Measurements from ENCODE around the gene TNIK. TPM values are rescaled to one million over a fixed set of nuclear protein-coding genes. Genes with fewer than 3 reads are reported as not detected.

Gene TNIK
- polyA plus RNA-seq, 1 of the 3 experiments (the other 2 are of a cell fraction) = 19.4 TPM

DNA sequence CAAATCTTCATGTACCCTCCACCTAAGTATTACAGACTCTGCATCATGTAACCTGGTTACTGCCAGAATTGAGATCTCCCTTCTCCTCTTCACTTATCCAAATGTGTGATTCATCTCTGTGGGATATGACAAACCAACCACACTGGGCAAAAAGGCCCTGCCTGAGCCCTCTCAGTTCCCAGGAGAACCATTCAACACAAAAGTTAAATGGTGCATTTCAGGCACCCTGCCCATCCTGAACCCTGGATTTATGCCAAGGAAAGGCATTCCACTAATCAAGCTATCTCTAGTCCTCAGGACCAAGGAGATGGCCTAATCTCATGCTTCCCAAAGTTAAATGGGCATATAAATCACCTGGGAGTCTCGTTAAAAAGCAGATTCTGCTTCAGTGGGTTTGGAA, 108.5 kb downstream of the TNIK start:
- Histone ChIP-seq H3K9me2 (no peaks in the 10 kb centered on the region), H3K79me2 (ENCODE audit: insufficient read depth) (peaks cover 36% of the 10 kb centered on the region; the same call in 1 of the 2 replicates), H2AFZ (ENCODE audit: low read depth) (no peak overlapping the region), H3F3A (replicated peaks; ENCODE audit: insufficient read depth) (peaks cover 35% of the 10 kb centered on the region), H3K27ac (ENCODE audit: low read depth in 2 of 2, low read length in 1 of 2) (peak overlapping the region; percentile 34 to 90), H3K4me1 (ENCODE audit: control insufficient read depth in 1 of 2, insufficient read depth in 2 of 2, low read depth in 1 of 2, low read length in 1 of 2) (peaks cover 6 to 36% of the 10 kb centered on the region in 2 experiments), H3K27me3 (ENCODE audit: insufficient read depth) (no peaks in the 10 kb centered on the region), H3K4me2 (peak overlapping the region; percentile 4; the same call in 1 of the 2 replicates), H3K9me3 (no peaks in the 10 kb centered on the region), H3K4me3 (ENCODE audit: low read depth in 2 of 2, low read length in 1 of 2) (no peak overlapping the region), H4K20me1 (ENCODE audit: insufficient read depth) (no peaks in the 10 kb centered on the region), H3K9ac (no peak overlapping the region), H3K36me3 (replicated peaks in 1 of 2; ENCODE audit: control insufficient read depth in 1 of 2, insufficient read depth in 2 of 2, low read length in 1 of 2) (no peaks in the 10 kb centered on the region)
- ChIA-PET CTCF (no interaction called here), POLR2A (no interaction called here)
- TF ChIP-seq ELF1 (IDR thresholded peaks at IDR 0.05) (peak; percentile 28; the same call in 1 of the 2 replicates), EP300 (IDR thresholded peaks at IDR 0.05; ENCODE audit: borderline replicate concordance in 1 of 2, low read depth in 1 of 2, low read length in 1 of 2) (peak in 1 of 2 experiments; percentile 91; a peak in 2 of 4 replicates), RXRA (IDR thresholded peaks at IDR 0.05; ENCODE audit: borderline replicate concordance, low read depth) (peak; percentile 77; the same call in 1 of the 2 replicates), SIN3A (IDR thresholded peaks at IDR 0.05; ENCODE audit: borderline replicate concordance, low read depth, low read length) (0 out of 2 replicates have a peak, but pooled peaks have one; percentile 39), CHD2 (IDR thresholded peaks at IDR 0.05; ENCODE audit: low read length, partially characterized antibody) (no peak), POLR2AphosphoS5 (IDR thresholded peaks at IDR 0.05; ENCODE audit: low read depth, low read length) (0 out of 2 replicates have a peak, but pooled peaks have one; percentile 52), USF2 (IDR thresholded peaks at IDR 0.05; ENCODE audit: borderline replicate concordance, low read depth, low read length) (no peak), FOXM1 (IDR thresholded peaks at IDR 0.05; ENCODE audit: low read depth) (no peak), FOSL2 (IDR thresholded peaks at IDR 0.05; ENCODE audit: borderline replicate concordance, low read depth) (peak; percentile 95), MEF2A (IDR thresholded peaks at IDR 0.05; ENCODE audit: borderline replicate concordance, low read depth) (peak; percentile 45; the same call in 1 of the 2 replicates), JUND (IDR thresholded peaks at IDR 0.05) (peak; percentile 88), SMC3 (IDR thresholded peaks at IDR 0.05; ENCODE audit: low read depth, low read length) (no peak), NRF1 (IDR thresholded peaks at IDR 0.05; ENCODE audit: low read depth, low read length) (no peak), MAX (IDR thresholded peaks at IDR 0.05; ENCODE audit: low read depth) (peak; percentile 66), RAD21 (IDR thresholded peaks at IDR 0.05; ENCODE audit: low read length) (no peak), GABPA (IDR thresholded peaks at IDR 0.05; ENCODE audit: low read depth) (no peak), MXI1 (IDR thresholded peaks at IDR 0.05; ENCODE audit: low read depth, low read length) (no peak), TEAD4 (IDR thresholded peaks at IDR 0.05; ENCODE audit: borderline replicate concordance, insufficient read depth) (peak; percentile 78; the same call in 1 of the 2 replicates), USF1 (IDR thresholded peaks at IDR 0.05; ENCODE audit: borderline replicate concordance, low read depth) (no peak), TAF1 (IDR thresholded peaks at IDR 0.05; ENCODE audit: borderline replicate concordance, low read depth, low read length) (no peak), TCF12 (IDR thresholded peaks at IDR 0.05) (peak; percentile 93), NFIC (IDR thresholded peaks at IDR 0.05; ENCODE audit: borderline replicate concordance) (peak; percentile 98), REST (IDR thresholded peaks at IDR 0.05; ENCODE audit: low read depth, low read length) (no peak)
- TF ChIP-seq, protein P1, sequence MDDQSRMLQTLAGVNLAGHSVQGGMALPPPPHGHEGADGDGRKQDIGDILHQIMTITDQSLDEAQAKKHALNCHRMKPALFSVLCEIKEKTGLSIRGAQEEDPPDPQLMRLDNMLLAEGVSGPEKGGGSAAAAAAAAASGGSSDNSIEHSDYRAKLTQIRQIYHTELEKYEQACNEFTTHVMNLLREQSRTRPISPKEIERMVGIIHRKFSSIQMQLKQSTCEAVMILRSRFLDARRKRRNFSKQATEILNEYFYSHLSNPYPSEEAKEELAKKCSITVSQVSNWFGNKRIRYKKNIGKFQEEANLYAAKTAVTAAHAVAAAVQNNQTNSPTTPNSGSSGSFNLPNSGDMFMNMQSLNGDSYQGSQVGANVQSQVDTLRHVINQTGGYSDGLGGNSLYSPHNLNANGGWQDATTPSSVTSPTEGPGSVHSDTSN (IDR thresholded peaks at IDR 0.05) = peak; percentile 85
- TF ChIP-seq, protein P2, sequence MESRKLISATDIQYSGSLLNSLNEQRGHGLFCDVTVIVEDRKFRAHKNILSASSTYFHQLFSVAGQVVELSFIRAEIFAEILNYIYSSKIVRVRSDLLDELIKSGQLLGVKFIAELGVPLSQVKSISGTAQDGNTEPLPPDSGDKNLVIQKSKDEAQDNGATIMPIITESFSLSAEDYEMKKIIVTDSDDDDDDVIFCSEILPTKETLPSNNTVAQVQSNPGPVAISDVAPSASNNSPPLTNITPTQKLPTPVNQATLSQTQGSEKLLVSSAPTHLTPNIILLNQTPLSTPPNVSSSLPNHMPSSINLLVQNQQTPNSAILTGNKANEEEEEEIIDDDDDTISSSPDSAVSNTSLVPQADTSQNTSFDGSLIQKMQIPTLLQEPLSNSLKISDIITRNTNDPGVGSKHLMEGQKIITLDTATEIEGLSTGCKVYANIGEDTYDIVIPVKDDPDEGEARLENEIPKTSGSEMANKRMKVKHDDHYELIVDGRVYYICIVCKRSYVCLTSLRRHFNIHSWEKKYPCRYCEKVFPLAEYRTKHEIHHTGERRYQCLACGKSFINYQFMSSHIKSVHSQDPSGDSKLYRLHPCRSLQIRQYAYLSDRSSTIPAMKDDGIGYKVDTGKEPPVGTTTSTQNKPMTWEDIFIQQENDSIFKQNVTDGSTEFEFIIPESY (IDR thresholded peaks at IDR 0.05; ENCODE audit: borderline replicate concordance, low read depth) = peak; percentile 60; the same call in 1 of the 2 replicates
- no peak for DNase-seq
- 0% methylated on average over 1 of the region's 1 CpG for WGBS (ENCODE audit: low lambda C conversion rate)
